ENCODE data around the gene PPP2CA. TPM values are rescaled to one million over a fixed set of nuclear protein-coding genes. Genes with fewer than 3 reads are reported as not detected.
A peak's percentile ranks its signal among the peaks of the same experiment; 100 is the strongest.

PPP2CA gene
- total RNA-seq, 4 donors from 2014 or later = 89.0 to 142 (median 115) TPM

GRCh38 chr5:134204575-134204974 lies 21.3 kb downstream of the PPP2CA start:
- no peak overlapping the region for H3K4me3 ChIP-seq
- peaks cover 14 to 60% (median 41%) of the 10 kb centered on the region in 4 donors for H3K36me3 ChIP-seq
- H3K9me3 ChIP-seq = no peaks in the 10 kb centered on the region
- intact Hi-C loops (cut with DNase I) = no loop called here
- H3K27ac ChIP-seq (replicated peaks in 1 of 4) = no peak overlapping the region
- TF ChIP-seq CTCF (IDR thresholded peaks at IDR 0.05) (no peak), POLR2A (IDR thresholded peaks at IDR 0.05; ENCODE audit: low read depth) (no peak), EP300 (IDR thresholded peaks at IDR 0.05) (no peak), POLR2AphosphoS5 (IDR thresholded peaks at IDR 0.05) (no peak)
- 92% methylated on average over 4 of the region's 4 CpGs for WGBS
- no peak for DNase-seq (ENCODE audit: extremely low spot score)
- H3K27me3 ChIP-seq = no peaks in the 10 kb centered on the region
- H3K4me1 ChIP-seq = peaks cover 27 to 35% (median 34%) of the 10 kb centered on the region in 4 donors

- WGBS = 93% methylated on average over 3 of the region's 3 CpGs
- H3K27ac ChIP-seq (replicated peaks in 1 of 4) = no peak overlapping the region
- intact Hi-C loops (cut with DNase I) = no loop called here
- H3K27me3 ChIP-seq = no peaks in the 10 kb centered on the region
- H3K36me3 ChIP-seq = peaks cover 23 to 69% (median 51%) of the 10 kb centered on the region in 4 donors
- DNase-seq (ENCODE audit: extremely low spot score) = no peak
- peaks cover 18 to 26% (median 24%) of the 10 kb centered on the region in 4 donors for H3K4me1 ChIP-seq
- no peaks in the 10 kb centered on the region for H3K9me3 ChIP-seq
- TF ChIP-seq POLR2AphosphoS5 (IDR thresholded peaks at IDR 0.05) = no peak
- TF ChIP-seq CTCF (IDR thresholded peaks at IDR 0.05) = no peak
- TF ChIP-seq POLR2A (IDR thresholded peaks at IDR 0.05; ENCODE audit: low read depth) = no peak
- TF ChIP-seq EP300 (IDR thresholded peaks at IDR 0.05) = no peak
- no peak overlapping the region for H3K4me3 ChIP-seq
Measured at GRCh38 chr5:134203630-134204029, 22.2 kb downstream of the PPP2CA start.

GRCh38 chr5:134195666-134196065 lies 30.2 kb downstream of the PPP2CA start:
- H3K9me3 ChIP-seq = no peaks in the 10 kb centered on the region
- H3K4me1 ChIP-seq = no peaks in the 10 kb centered on the region
- WGBS = 81% methylated on average over 5 of the region's 5 CpGs
- peaks cover 38 to 61% (median 44%) of the 10 kb centered on the region in 4 donors for H3K36me3 ChIP-seq
- no peak overlapping the region for H3K27ac ChIP-seq (replicated peaks in 1 of 4)
- DNase-seq (ENCODE audit: extremely low spot score) = no peak
- no peak overlapping the region for H3K4me3 ChIP-seq
- TF ChIP-seq POLR2A (IDR thresholded peaks at IDR 0.05; ENCODE audit: low read depth) (no peak), CTCF (IDR thresholded peaks at IDR 0.05) (no peak), POLR2AphosphoS5 (IDR thresholded peaks at IDR 0.05) (no peak), EP300 (IDR thresholded peaks at IDR 0.05) (no peak)
- intact Hi-C loops (cut with DNase I) = no loop called here
- no peaks in the 10 kb centered on the region for H3K27me3 ChIP-seq

- 80% methylated on average over 3 of the region's 3 CpGs for WGBS
- Histone ChIP-seq H3K27me3 (no peaks in the 10 kb centered on the region), H3K9me3 (no peaks in the 10 kb centered on the region), H3K4me3 (no peak overlapping the region), H3K4me1 (peaks cover 0 to 5% (median 2%) of the 10 kb centered on the region in 4 donors), H3K36me3 (no peaks in the 10 kb centered on the region), H3K27ac (replicated peaks in 1 of 4) (no peak overlapping the region)
- TF ChIP-seq CTCF (IDR thresholded peaks at IDR 0.05) (no peak), EP300 (IDR thresholded peaks at IDR 0.05) (no peak), POLR2AphosphoS5 (IDR thresholded peaks at IDR 0.05) (no peak), POLR2A (IDR thresholded peaks at IDR 0.05; ENCODE audit: low read depth) (no peak)
- intact Hi-C loops (cut with DNase I) = no loop called here
- peak; percentile 37 for DNase-seq (ENCODE audit: extremely low spot score)
Measured at GRCh38 chr5:134189031-134189430, 36.8 kb downstream of the PPP2CA start.

GRCh38 chr5:134188092-134188491 lies 37.8 kb downstream of the PPP2CA start:
- 87% methylated on average over 1 of the region's 1 CpG for WGBS
- H3K9me3 ChIP-seq = no peaks in the 10 kb centered on the region
- no peak overlapping the region for H3K27ac ChIP-seq (replicated peaks in 1 of 4)
- H3K27me3 ChIP-seq = no peaks in the 10 kb centered on the region
- peaks cover 0 to 8% (median 2%) of the 10 kb centered on the region in 4 donors for H3K4me1 ChIP-seq
- no peak for DNase-seq (ENCODE audit: extremely low spot score)
- no peak overlapping the region for H3K4me3 ChIP-seq
- intact Hi-C loops (cut with DNase I) = no loop called here
- H3K36me3 ChIP-seq = no peaks in the 10 kb centered on the region
- TF ChIP-seq POLR2AphosphoS5 (IDR thresholded peaks at IDR 0.05) (no peak), CTCF (IDR thresholded peaks at IDR 0.05) (no peak)
